Measurements from ENCODE around the gene PGBD1. TPM values are rescaled to one million over a fixed set of nuclear protein-coding genes. Genes with fewer than 3 reads are reported as not detected.
A peak's percentile ranks its signal among the peaks of the same experiment; 100 is the strongest.
"Not testable (repeated sequence)": the region's sequence is repeated elsewhere in the genome, so short reads cannot be mapped to it uniquely, and the experiment has no call there.

Gene PGBD1
- total RNA-seq, 2 experiments from 2014 or later = 1.5 to 1.7 TPM

DNA sequence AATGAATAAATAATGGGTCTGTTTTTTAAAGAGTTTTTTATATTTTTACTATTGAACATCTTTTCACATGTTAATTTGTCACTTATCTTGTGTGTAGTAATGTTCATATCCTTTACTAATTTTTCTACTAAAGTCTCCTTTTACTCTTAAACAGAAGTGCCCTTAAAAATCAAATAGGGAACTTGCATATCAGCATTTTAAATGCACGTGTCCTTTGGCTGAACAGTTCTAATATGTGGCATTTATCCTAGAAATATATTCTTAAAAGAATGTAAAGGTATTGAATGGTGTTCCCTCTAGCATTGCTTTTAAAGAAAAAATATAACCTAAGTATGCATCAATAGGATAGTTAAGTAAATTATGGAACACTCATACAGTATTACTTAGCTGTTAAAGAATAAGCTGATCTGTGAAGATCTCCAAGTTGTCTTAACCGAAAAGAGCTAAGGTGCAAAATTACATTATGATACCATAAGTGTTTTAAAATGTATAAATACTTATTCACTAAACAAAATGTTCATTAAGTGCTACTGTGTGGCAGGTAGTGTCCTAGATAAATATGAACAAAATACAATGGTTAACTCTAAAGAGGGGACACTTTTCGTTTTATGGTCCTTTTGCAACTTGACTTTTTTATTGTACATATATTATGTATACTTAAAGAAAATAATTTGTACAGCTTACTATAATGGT, 631 bp upstream of the PGBD1 start:
- CTCF ChIA-PET = interaction anchor here (1.0 to 1.1 kb wide), 3 partner anchors 13 to 101 kb away, joined by 3 to 4 read pairs (median 4); partner anchors contain the start of gene ZSCAN26
- H3K9me3 Mint-ChIP-seq = peaks cover 6% of the 10 kb centered on the region
- no peak for DNase-seq
- H3K36me3 Mint-ChIP-seq (ENCODE audit: low read depth) = peaks cover 24% of the 10 kb centered on the region
- H3K4me1 Mint-ChIP-seq = peaks cover 16% of the 10 kb centered on the region
- no peak overlapping the region for H3K27ac Mint-ChIP-seq
- H3K4me3 Mint-ChIP-seq = peak overlapping the region; percentile 76
- peaks cover 7% of the 10 kb centered on the region for H3K27me3 Mint-ChIP-seq
- POLR2A ChIA-PET = no interaction called here

DNA sequence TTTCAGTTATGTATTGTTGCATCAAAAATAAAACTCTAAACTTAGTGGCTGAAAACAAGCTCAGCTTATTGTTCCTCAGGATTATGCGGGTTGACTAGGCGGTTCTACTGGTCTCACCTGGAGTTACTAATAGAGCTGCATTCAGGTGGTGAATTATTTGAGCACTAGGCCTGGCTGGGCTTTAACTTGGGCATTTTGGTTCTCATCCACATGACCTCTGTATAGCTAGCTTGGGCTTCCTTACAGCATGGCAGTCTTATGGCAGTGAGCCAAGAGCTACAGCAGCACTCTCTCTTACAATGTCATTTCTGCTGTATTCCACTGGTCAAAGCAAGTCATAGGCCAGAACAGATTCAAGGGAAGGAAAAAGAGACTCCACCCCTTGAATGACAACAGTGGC, 1.6 kb downstream of the PGBD1 start:
- POLR2A ChIA-PET = no interaction called here
- DNase-seq = no peak

GRCh38 chr6:28291573-28291972, 10.2 kb downstream of the PGBD1 start:
- Mint-ChIP-seq H3K9me3 (peaks cover 2% of the 10 kb centered on the region), H3K27ac (no peak overlapping the region), H3K36me3 (ENCODE audit: low read depth) (peaks cover 2% of the 10 kb centered on the region), H3K4me3 (no peak overlapping the region), H3K27me3 (no peaks in the 10 kb centered on the region), H3K4me1 (no peaks in the 10 kb centered on the region)
- no peak for DNase-seq
- CTCF ChIA-PET = interaction anchor here (0.7 to 0.9 kb wide), 2 partner anchors 25 to 48 kb away, joined by 3 read pairs; partner anchors contain the start of gene ZSCAN26
- POLR2A ChIA-PET = no interaction called here

More for the DNA sequence above, 1.6 kb downstream of the PGBD1 start:
- Mint-ChIP-seq H3K27me3 (peaks cover 7% of the 10 kb centered on the region), H3K9me3 (peaks cover 6% of the 10 kb centered on the region), H3K4me1 (peaks cover 16% of the 10 kb centered on the region), H3K36me3 (ENCODE audit: low read depth) (peaks cover 11% of the 10 kb centered on the region), H3K4me3 (no peak overlapping the region), H3K27ac (no peak overlapping the region)
- CTCF ChIA-PET = interaction anchor here (1.0 to 1.5 kb wide), 3 partner anchors 9 to 324 kb away, joined by 3 to 4 read pairs (median 4); no protein-coding TSS in a partner anchor

DNA sequence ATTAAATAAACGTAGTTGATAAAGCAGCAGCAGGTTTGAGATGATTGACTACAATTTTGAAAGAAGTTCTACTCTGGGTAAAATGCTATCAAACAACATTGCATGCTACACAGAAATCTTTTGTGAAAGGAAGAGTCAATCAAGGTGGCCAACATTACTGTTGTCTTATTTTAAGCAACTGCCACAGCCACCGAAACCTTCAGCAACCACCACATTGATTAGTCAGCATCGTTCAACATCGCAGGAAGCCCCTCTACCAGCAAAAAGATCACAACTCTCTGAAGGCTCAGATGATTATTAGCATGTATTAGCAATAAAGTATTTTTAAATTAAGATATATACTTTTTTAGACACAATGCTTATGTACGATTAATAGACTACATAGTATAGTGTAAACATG, 14.0 kb downstream of the PGBD1 start:
- peaks cover 2% of the 10 kb centered on the region for H3K9me3 Mint-ChIP-seq

DNA sequence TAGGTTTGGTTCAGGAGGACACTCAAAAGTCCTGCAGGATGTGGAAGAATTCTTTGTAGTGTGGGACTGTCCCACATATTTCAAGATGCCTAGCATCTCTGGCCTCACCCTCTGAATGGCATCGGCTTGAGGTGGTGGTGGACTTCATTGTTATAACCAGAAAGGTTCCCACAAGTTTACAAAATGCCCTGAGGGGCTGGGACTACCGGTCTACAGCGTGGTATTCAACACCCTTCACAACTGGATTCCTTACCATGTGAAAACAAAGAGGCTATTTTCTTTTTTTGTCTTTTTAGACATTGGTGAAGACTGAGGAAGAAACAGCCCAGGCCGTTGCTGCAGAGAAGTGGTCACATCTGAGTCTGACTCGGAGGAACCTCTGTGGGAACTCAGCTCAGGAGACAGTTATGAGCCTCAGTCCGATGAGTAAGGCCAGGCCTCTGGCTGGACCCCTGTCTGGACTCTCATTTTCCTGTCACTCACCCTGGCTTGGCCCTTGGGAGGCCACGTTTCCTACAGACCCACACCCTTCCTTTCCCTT, 15.2 kb downstream of the PGBD1 start:
- ChIA-PET POLR2A (no interaction called here), CTCF (no interaction called here)
- Mint-ChIP-seq H3K4me3 (no peak overlapping the region), H3K27me3 (no peaks in the 10 kb centered on the region), H3K36me3 (ENCODE audit: low read depth) (no peaks in the 10 kb centered on the region), H3K9me3 (no peaks in the 10 kb centered on the region), H3K27ac (no peak overlapping the region), H3K4me1 (no peaks in the 10 kb centered on the region)
- no peak for DNase-seq

More for the DNA sequence above, 14.0 kb downstream of the PGBD1 start:
- H3K27ac Mint-ChIP-seq = no peak overlapping the region
- peaks cover 2% of the 10 kb centered on the region for H3K36me3 Mint-ChIP-seq (ENCODE audit: low read depth)
- ChIA-PET POLR2A (no interaction called here), CTCF (no interaction called here)
- H3K4me3 Mint-ChIP-seq = no peak overlapping the region
- H3K27me3 Mint-ChIP-seq = no peaks in the 10 kb centered on the region
- H3K4me1 Mint-ChIP-seq = no peaks in the 10 kb centered on the region
- no peak for DNase-seq

DNA sequence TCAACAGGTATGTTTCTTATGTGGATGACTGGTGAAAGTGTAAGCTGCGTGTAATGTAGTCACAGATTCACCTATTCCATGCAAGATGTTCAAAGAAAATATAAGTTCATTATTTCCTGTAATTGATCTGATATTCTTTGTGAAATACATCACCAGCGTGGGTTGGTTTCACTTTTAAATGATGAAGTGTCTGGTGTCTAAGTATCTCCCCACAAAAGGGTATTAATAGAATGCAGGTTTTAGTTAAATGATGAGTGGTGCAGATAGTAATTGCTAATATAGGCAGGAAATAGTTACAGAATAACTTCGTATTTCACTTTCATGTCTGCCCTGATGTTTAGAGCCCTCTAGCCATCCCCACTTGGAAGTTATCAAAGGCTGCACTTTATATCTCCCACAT, 22.2 kb downstream of the PGBD1 start:
- Mint-ChIP-seq H3K9me3 (peaks cover 2% of the 10 kb centered on the region), H3K36me3 (ENCODE audit: low read depth) (no peaks in the 10 kb centered on the region), H3K4me1 (peaks cover 10% of the 10 kb centered on the region), H3K27me3 (peaks cover 13% of the 10 kb centered on the region), H3K27ac (no peak overlapping the region), H3K4me3 (no peak overlapping the region)
- no peak for DNase-seq
- ChIA-PET CTCF (no interaction called here), POLR2A (no interaction called here)

DNA sequence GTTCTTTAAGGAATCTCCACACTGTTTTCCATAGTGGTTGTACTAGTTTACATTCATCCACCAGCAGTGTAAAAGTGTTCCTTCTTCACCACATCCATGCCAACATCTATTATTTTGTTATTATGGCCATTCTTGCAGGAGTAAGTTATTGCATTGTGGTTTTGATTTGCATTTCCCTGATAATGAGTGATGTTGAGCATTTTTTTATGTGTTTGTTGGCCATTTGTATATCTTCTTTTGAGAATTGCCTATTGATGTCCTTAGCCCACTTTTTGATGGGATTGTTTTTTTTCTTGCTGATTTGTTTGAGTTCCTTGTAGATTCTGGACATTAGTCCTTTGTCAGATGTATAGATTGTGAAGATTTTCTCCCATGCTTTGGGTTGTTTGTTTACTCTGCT, 25.0 kb downstream of the PGBD1 start:
- CTCF ChIA-PET; DNase-seq; POLR2A ChIA-PET; H3K27ac Mint-ChIP-seq; H3K36me3 Mint-ChIP-seq (ENCODE audit: low read depth); H3K9me3 Mint-ChIP-seq; H3K4me3 Mint-ChIP-seq: not testable (repeated sequence)
- Mint-ChIP-seq H3K27me3 (peaks cover 17% of the 10 kb centered on the region), H3K4me1 (peaks cover 10% of the 10 kb centered on the region)

GRCh38 chr6:28311139-28311823, 29.9 kb downstream of the PGBD1 start:
- Mint-ChIP-seq H3K4me1 (no peaks in the 10 kb centered on the region), H3K9me3 (peaks cover 2% of the 10 kb centered on the region), H3K27ac (no peak overlapping the region), H3K36me3 (ENCODE audit: low read depth) (no peaks in the 10 kb centered on the region), H3K27me3 (peaks cover 24% of the 10 kb centered on the region), H3K4me3 (no peak overlapping the region)
- POLR2A ChIA-PET = no interaction called here
- no peak for DNase-seq
- CTCF ChIA-PET = interaction anchor here (0.6 to 1.4 kb wide), 2 partner anchors 25 to 199 kb away, joined by 4 to 5 read pairs; partner anchors contain the start of gene ZSCAN31

DNA sequence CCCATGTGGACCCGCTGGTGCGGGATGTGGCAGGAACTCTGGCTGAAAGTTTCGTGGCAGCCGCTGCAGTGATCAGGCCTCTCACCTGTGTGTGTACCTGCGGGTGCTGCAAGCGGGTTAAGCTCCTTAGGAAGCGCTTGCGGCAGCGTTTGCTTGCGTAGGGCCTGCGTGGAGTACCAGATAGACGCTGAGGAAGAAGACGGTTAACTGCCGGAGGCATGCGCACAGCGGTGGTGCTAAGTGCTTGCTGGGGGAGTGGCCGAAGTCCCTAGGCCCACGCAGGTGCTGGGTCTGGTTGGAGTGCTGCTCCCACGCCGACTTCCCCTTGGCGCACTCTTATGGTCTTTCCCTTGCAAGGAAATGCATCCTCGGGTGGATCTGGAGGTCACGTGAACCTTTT, 31.6 kb downstream of the PGBD1 start:
- no peak overlapping the region for H3K27ac Mint-ChIP-seq
- H3K9me3 Mint-ChIP-seq = no peaks in the 10 kb centered on the region
- peaks cover 22% of the 10 kb centered on the region for H3K27me3 Mint-ChIP-seq
- H3K4me3 Mint-ChIP-seq = no peak overlapping the region
- ChIA-PET CTCF (no interaction called here), POLR2A (no interaction called here)
- H3K4me1 Mint-ChIP-seq = no peaks in the 10 kb centered on the region
- no peak for DNase-seq
- no peaks in the 10 kb centered on the region for H3K36me3 Mint-ChIP-seq (ENCODE audit: low read depth)

DNA sequence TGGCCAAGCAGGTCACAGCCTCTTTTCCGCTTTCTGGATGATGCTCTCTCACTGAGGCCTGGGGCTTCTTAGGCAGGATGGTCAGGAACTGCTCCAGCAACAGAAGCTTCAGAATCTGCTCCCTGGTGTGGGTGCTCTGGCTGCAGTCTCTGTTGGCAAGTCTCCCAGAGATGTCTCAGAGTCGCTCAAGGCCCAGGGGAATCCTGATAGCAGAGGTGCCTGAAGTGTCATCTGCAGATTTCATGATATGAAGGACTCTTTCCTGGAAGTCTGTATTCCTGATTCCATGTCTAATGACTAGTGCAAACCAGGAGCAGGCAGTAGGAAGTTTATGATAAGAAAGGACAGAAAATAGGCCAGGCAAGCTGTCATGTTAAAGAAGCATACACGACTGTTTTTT, 34.3 kb downstream of the PGBD1 start:
- DNase-seq = no peak
- ChIA-PET POLR2A (no interaction called here), CTCF (no interaction called here)
- Mint-ChIP-seq H3K36me3 (ENCODE audit: low read depth) (no peaks in the 10 kb centered on the region), H3K9me3 (peaks cover under 1% of the 10 kb centered on the region), H3K4me1 (no peaks in the 10 kb centered on the region), H3K4me3 (no peak overlapping the region), H3K27me3 (peaks cover 15% of the 10 kb centered on the region), H3K27ac (no peak overlapping the region)

- H3K4me3 Mint-ChIP-seq; POLR2A ChIA-PET; H3K36me3 Mint-ChIP-seq (ENCODE audit: low read depth); H3K27ac Mint-ChIP-seq; H3K4me1 Mint-ChIP-seq; DNase-seq: not testable (repeated sequence)
- peaks cover 19% of the 10 kb centered on the region for H3K27me3 Mint-ChIP-seq
- peaks cover 16% of the 10 kb centered on the region for H3K9me3 Mint-ChIP-seq
- CTCF ChIA-PET = interaction anchor here (1.1 kb wide), 1 partner anchor 38 kb away, joined by 5 read pairs; no protein-coding TSS in a partner anchor
These were observed 36.5 kb downstream of the PGBD1 start for GRCh38 chr6:28317866-28318265.

DNA sequence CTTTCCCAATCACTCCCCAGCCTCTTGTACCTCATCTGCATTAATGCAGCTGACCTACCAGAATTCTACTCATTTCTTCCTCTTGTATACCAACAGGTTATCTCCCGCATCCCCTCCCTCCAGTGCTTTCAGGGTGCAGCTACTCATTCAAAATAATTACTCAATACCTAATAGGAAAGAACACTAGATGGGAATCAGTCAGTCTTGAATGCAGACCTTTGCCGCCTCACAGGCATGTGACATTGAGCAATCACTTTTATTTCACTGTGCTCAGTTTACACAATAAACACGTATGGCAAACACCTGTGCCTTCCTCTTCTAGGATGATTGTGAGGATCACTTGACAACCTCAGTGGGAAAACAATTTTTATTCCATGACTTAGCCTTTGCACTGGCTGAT, 41.3 kb downstream of the PGBD1 start:
- H3K9me3 Mint-ChIP-seq = peaks cover 43% of the 10 kb centered on the region
- ChIA-PET CTCF (no interaction called here), POLR2A (no interaction called here)
- no peaks in the 10 kb centered on the region for H3K4me1 Mint-ChIP-seq
- no peak overlapping the region for H3K4me3 Mint-ChIP-seq
- peaks cover 11% of the 10 kb centered on the region for H3K36me3 Mint-ChIP-seq (ENCODE audit: low read depth)
- no peak for DNase-seq
- H3K27me3 Mint-ChIP-seq = peaks cover 8% of the 10 kb centered on the region
- H3K27ac Mint-ChIP-seq = no peak overlapping the region

DNA sequence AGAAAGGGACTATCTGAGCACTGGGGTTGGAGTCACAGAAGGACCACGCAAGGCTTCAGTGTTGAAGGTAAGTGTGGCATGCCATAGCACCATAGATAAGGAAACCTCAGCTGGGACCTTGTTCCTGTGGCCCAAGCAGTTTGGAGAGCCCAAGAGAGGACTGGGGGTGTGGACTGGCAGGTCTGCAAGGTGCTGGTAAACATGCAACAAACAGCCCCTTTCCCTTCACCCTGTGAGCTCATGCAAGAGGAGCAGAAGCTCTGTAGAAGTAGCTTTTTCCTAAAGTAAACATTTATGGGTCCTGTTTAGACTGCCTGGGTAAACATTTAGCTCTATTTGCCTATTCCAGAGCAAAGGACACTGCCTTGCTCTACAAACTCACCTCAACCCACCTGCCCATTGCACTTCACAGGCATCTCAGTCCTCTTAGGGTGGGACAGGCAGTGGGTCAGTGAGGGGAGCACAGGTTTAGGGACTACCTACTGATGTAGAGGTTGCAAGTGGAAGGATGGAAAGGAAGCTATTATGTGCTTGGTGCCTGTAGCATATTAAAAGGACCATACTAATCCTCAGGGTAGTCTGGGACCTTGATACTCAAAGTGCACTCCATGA, 42.5 kb downstream of the PGBD1 start:
- no peak overlapping the region for H3K4me3 Mint-ChIP-seq
- DNase-seq = no peak
- H3K4me1 Mint-ChIP-seq = no peaks in the 10 kb centered on the region
- H3K36me3 Mint-ChIP-seq (ENCODE audit: low read depth) = peaks cover 13% of the 10 kb centered on the region
- ChIA-PET POLR2A (no interaction called here), CTCF (no interaction called here)
- peaks cover 49% of the 10 kb centered on the region for H3K9me3 Mint-ChIP-seq
- H3K27ac Mint-ChIP-seq = no peak overlapping the region
- H3K27me3 Mint-ChIP-seq = peaks cover 4% of the 10 kb centered on the region
